Kidney glomerular epithelial cell (primary cell): ENCODE measurements around the gene LGR4.

Source experiments
- DNase-seq: peaks from one replicate; lab custom pipeline; 2025; lab: John Stamatoyannopoulos, UW

The LGR4 gene

GRCh38 chr11:27401833-27402316 is 70.7 kb downstream of the LGR4 start:
- DNase-seq, result no peak

GRCh38 chr11:27401280-27401832 is 71.2 kb downstream of the LGR4 start:
- no peak for DNase-seq

- no peak for DNase-seq
Measured at GRCh38 chr11:27398400-27398770, 74.2 kb downstream of the LGR4 start.

- DNase-seq, result no peak
Measured at GRCh38 chr11:27397624-27398399, 74.8 kb downstream of the LGR4 start.

GRCh38 chr11:27396259-27396839 is 76.2 kb downstream of the LGR4 start:
- no peak for DNase-seq

- peak; percentile 92 for DNase-seq
Measured at GRCh38 chr11:27395556-27396258, 76.9 kb downstream of the LGR4 start.

GRCh38 chr11:27394781-27395228 is 77.8 kb downstream of the LGR4 start:
- no peak for DNase-seq

GRCh38 chr11:27392278-27393114 is 80.1 kb downstream of the LGR4 start:
- DNase-seq, result peak; percentile 83

- no peak for DNase-seq
Measured at GRCh38 chr11:27391331-27392015, 81.1 kb downstream of the LGR4 start.

- DNase-seq, result peak; percentile 49
Measured at GRCh38 chr11:27390318-27391295, 82.0 kb downstream of the LGR4 start.

- DNase-seq, result peak; percentile 34
Measured at GRCh38 chr11:27388869-27389268, 83.7 kb downstream of the LGR4 start.

GRCh38 chr11:27388001-27388400 is 84.6 kb downstream of the LGR4 start:
- no peak for DNase-seq

GRCh38 chr11:27387362-27387761 is 85.2 kb downstream of the LGR4 start:
- no peak for DNase-seq

- no peak for DNase-seq
Measured at GRCh38 chr11:27386181-27386845, 86.3 kb downstream of the LGR4 start.

GRCh38 chr11:27385245-27385644 is 87.3 kb downstream of the LGR4 start:
- peak; percentile 60 for DNase-seq

- DNase-seq, result no peak
Measured at GRCh38 chr11:27384227-27384626, 88.4 kb downstream of the LGR4 start.

- DNase-seq, result no peak
Measured at GRCh38 chr11:27383645-27384044, 88.9 kb downstream of the LGR4 start.

- no peak for DNase-seq
Measured at GRCh38 chr11:27381238-27381666, 91.3 kb downstream of the LGR4 start.

- DNase-seq, result no peak
Measured at GRCh38 chr11:27380771-27381170, 91.8 kb downstream of the LGR4 start.
